ENCODE data around the gene IL10. TPM values are rescaled to one million over a fixed set of nuclear protein-coding genes. Genes with fewer than 3 reads are reported as not detected.

IL10 gene
- polyA plus RNA-seq, 3 donors = 4.1 to 68.1 (median 7.8) TPM

GRCh38 chr1:206739411-206740076, 32.8 kb downstream of the IL10 start:
- no peaks in the 10 kb centered on the region for H3K9me3 ChIP-seq (replicated peaks in 1 of 2; ENCODE audit: control insufficient read depth in 1 of 2, insufficient read depth in 1 of 2, low read length in 2 of 2)
- WGBS (ENCODE audit: insufficient coverage) = no CpG with 5 or more reads among the region's 5 CpGs
- peak overlapping the region in 6 of 7 donors; percentile 8 to 77 (median 60) for H3K27ac Mint-ChIP-seq
- peaks cover 0 to 7% (median 1%) of the 10 kb centered on the region in 3 donors for H3K27me3 Mint-ChIP-seq (ENCODE audit: low read depth in 3 of 3)
- peaks cover 56% of the 10 kb centered on the region for H3K4me1 Mint-ChIP-seq
- intact Hi-C loops (cut with micrococcal nuclease) = loop anchor here (5.0 to 10.0 kb wide), 4 partner anchors 33 to 225 kb away; partner anchors contain the start of genes IL10 (in 1 of the 2) and IL19 (in 1 of the 2)
- no peak overlapping the region for H3K9ac ChIP-seq (ENCODE audit: insufficient read depth, low read length, poor library complexity, severe bottlenecking)
- no peak overlapping the region for H3K4me3 ChIP-seq (replicated peaks in 1 of 3; ENCODE audit: low read depth in 2 of 3, low read length in 3 of 3)
- H3K4me2 ChIP-seq (replicated peaks; ENCODE audit: extremely low read depth, low read length, poor library complexity, severe bottlenecking) = peak overlapping the region; percentile 24
- H3K4me3 Mint-ChIP-seq = peak overlapping the region in 1 of 2 donors; percentile 48
- no peak for TF ChIP-seq CTCF (IDR thresholded peaks at IDR 0.05)
- H3K27ac ChIP-seq (ENCODE audit: low read depth in 1 of 2, low read length in 2 of 2) = no peak overlapping the region
- H3K9me3 Mint-ChIP-seq = peaks cover 0 to 2% (median 0%) of the 10 kb centered on the region in 7 donors
- H3K4me1 ChIP-seq (ENCODE audit: control insufficient read depth in 1 of 2, insufficient read depth in 2 of 2, low read length in 2 of 2) = peaks cover 42 to 62% of the 10 kb centered on the region in 2 donors
- H2AFZ ChIP-seq (ENCODE audit: insufficient read depth, low read depth, low read length, poor library complexity, severe bottlenecking) = no peak overlapping the region
- H3K36me3 ChIP-seq (replicated peaks in 1 of 2; ENCODE audit: control insufficient read depth in 1 of 2, insufficient read depth in 2 of 2, low read length in 2 of 2) = no peaks in the 10 kb centered on the region
- peaks cover 16 to 29% of the 10 kb centered on the region in 2 donors for H3K36me3 Mint-ChIP-seq
- no peaks in the 10 kb centered on the region for H3K79me2 ChIP-seq (ENCODE audit: insufficient read depth, low read length)
- H3K27me3 ChIP-seq (ENCODE audit: control insufficient read depth in 2 of 2, insufficient read depth in 2 of 2, low read length in 2 of 2) = no peaks in the 10 kb centered on the region
- H4K20me1 ChIP-seq (ENCODE audit: insufficient read depth, low read length) = peaks cover 22% of the 10 kb centered on the region
- DNase-seq = peak; percentile 59 to 64 (median 63)

DNA sequence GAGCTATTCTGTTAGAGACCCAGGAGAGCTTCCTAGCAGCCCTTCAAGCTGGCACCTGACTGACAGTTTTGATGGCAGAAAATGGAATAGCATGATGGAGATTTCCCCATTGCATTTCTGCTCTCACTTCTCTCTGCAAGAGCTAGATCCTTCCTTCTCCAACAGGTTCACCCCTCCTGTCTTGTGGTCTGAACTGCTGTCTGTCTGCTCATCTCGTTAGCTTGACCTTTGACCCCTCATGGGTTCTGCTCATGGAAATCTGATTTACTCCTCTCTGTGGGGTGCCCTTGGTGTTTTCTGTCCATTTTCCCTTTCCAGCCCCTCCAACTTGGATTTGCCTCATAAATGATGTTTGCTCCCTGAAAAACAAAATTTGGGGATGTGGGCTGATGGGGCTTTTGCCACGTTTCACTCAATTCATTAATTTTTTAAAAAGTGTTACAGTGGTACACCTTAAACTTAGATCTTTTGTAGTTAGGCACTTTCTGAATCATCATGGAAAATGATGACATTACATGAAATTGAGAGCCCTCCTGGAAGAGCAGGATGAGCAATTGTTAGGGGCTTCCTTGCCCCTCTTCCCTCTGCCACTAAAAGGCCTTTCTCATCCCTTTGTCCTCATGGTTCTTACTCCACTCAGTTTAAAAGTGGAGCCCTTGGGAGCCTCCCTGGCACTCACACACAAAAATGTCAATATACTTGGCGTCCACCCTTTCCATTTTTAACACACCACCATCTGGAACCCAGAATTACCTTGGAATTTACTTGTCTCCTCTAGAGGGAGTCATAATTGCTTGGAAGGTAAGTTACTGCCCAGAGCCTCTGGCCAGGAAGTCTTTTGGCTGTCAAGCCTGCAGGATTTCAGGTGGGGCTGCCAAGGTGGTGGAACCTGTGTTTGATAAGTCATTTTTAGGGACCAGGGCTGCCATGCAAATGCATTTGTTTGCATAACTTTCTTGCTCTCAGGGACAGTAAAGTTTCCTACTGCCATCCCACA, 33.6 kb downstream of the IL10 start:
- DNase-seq = peak in 1 of 3 donors; percentile 9
- Histone ChIP-seq H3K4me1 (ENCODE audit: control insufficient read depth in 1 of 2, insufficient read depth in 2 of 2, low read length in 2 of 2) (peaks cover 42 to 59% of the 10 kb centered on the region in 2 donors), H3K36me3 (replicated peaks in 1 of 2; ENCODE audit: control insufficient read depth in 1 of 2, insufficient read depth in 2 of 2, low read length in 2 of 2) (peaks cover 0 to 7% of the 10 kb centered on the region in 2 donors), H3K27ac (ENCODE audit: low read depth in 1 of 2, low read length in 2 of 2) (no peak overlapping the region), H2AFZ (ENCODE audit: insufficient read depth, low read depth, low read length, poor library complexity, severe bottlenecking) (no peak overlapping the region), H4K20me1 (ENCODE audit: insufficient read depth, low read length) (peaks cover 31% of the 10 kb centered on the region), H3K4me2 (replicated peaks; ENCODE audit: extremely low read depth, low read length, poor library complexity, severe bottlenecking) (peak overlapping the region; percentile 24), H3K9ac (ENCODE audit: insufficient read depth, low read length, poor library complexity, severe bottlenecking) (no peak overlapping the region), H3K27me3 (ENCODE audit: control insufficient read depth in 2 of 2, insufficient read depth in 2 of 2, low read length in 2 of 2) (no peaks in the 10 kb centered on the region), H3K9me3 (replicated peaks in 1 of 2; ENCODE audit: control insufficient read depth in 1 of 2, insufficient read depth in 1 of 2, low read length in 2 of 2) (no peaks in the 10 kb centered on the region), H3K4me3 (replicated peaks in 1 of 3; ENCODE audit: low read depth in 2 of 3, low read length in 3 of 3) (no peak overlapping the region), H3K79me2 (ENCODE audit: insufficient read depth, low read length) (no peaks in the 10 kb centered on the region)
- H3K36me3 Mint-ChIP-seq = peaks cover 22 to 30% of the 10 kb centered on the region in 2 donors
- H3K27ac Mint-ChIP-seq = peak overlapping the region in 3 of 7 donors; percentile 8 to 64 (median 50)
- H3K4me3 Mint-ChIP-seq = no peak overlapping the region
- 0% methylated on average over 1 of the region's 3 CpGs for WGBS (ENCODE audit: insufficient coverage)
- H3K27me3 Mint-ChIP-seq (ENCODE audit: low read depth in 3 of 3) = peaks cover 0 to 4% (median 1%) of the 10 kb centered on the region in 3 donors
- intact Hi-C loops (cut with micrococcal nuclease) = loop anchor here (5.0 to 10.0 kb wide), 4 partner anchors 34 to 226 kb away; partner anchors contain the start of genes IL10 (in 1 of the 2) and IL19 (in 1 of the 2)
- peaks cover 0 to 2% (median 0%) of the 10 kb centered on the region in 7 donors for H3K9me3 Mint-ChIP-seq
- peaks cover 57% of the 10 kb centered on the region for H3K4me1 Mint-ChIP-seq
- no peak for TF ChIP-seq CTCF (IDR thresholded peaks at IDR 0.05)
